DOHH2 (cell line): Measurements from ENCODE around the gene USP34.

Experiments used
- H3F3A ChIP-seq: fragments of 200-600 bp; sonication (generic), shearing (Covaris generic); 2 replicates; pipeline ENCODE4 v1.6.0; 2016; ENCODE audit warnings: antibody characterized with exemption, mild to moderate bottlenecking; ENCODE audit not compliant: control insufficient read depth, insufficient read depth
- H3K27ac ChIP-seq: fragments of 200-600 bp; sonication (generic); 2 replicates; pipeline ENCODE4 v1.5.1; 2014; ENCODE audit warnings: low read depth, mild to moderate bottlenecking, low read length, moderate library complexity
- H3K27me3 ChIP-seq: fragments of 200-600 bp; sonication (generic); 2 replicates; pipeline ENCODE4 v1.6.1; 2014; ENCODE audit warnings: mild to moderate bottlenecking, low read length, mixed read lengths; ENCODE audit not compliant: control insufficient read depth
- H3K36me3 ChIP-seq: fragments of 200-600 bp; sonication (generic); 2 replicates; pipeline ENCODE4 v1.6.1; 2014; ENCODE audit warnings: mild to moderate bottlenecking, low read length, moderate library complexity, mixed read lengths; ENCODE audit not compliant: control insufficient read depth
- H3K4me1 ChIP-seq: fragments of 200-600 bp; sonication (generic); 2 replicates; pipeline ENCODE4 v1.6.1; 2014; ENCODE audit warnings: mild to moderate bottlenecking, low read length, mixed read lengths; ENCODE audit not compliant: control insufficient read depth
- H3K4me2 ChIP-seq: fragments of 200-600 bp; sonication (generic); 2 replicates; pipeline ENCODE4 v1.6.0; 2014; ENCODE audit warnings: mild to moderate bottlenecking, low read length, moderate library complexity
- H3K4me3 ChIP-seq: fragments of 200-600 bp; sonication (generic); 2 replicates; pipeline ENCODE4 v1.5.1; 2014; ENCODE audit warnings: mild to moderate bottlenecking, low read length, mixed read lengths
- H3K79me2 ChIP-seq: fragments of 200-600 bp; sonication (generic); 2 replicates; pipeline ENCODE4 v1.6.1; 2014; ENCODE audit warnings: mild to moderate bottlenecking, low read length, mixed read lengths; ENCODE audit not compliant: control insufficient read depth
- H3K9me2 ChIP-seq: fragments of 200-600 bp; sonication (generic); replicated peaks from 2 replicates; pipeline ENCODE4 v1.6.1; 2014; ENCODE audit warnings: mild to moderate bottlenecking, low read length, mixed read lengths; ENCODE audit not compliant: control insufficient read depth
- H3K9me3 ChIP-seq: fragments of 200-600 bp; sonication (generic); 2 replicates; pipeline ENCODE4 v1.6.1; 2014; ENCODE audit warnings: antibody characterized with exemption, low read length, mixed read lengths; ENCODE audit not compliant: control insufficient read depth, insufficient read depth
- H4K20me1 ChIP-seq: fragments of 200-600 bp; sonication (generic); 2 replicates; pipeline ENCODE4 v1.6.0; 2014; ENCODE audit warnings: low read depth, mild to moderate bottlenecking, antibody characterized with exemption, low read length, moderate library complexity; ENCODE audit not compliant: control insufficient read depth, insufficient read depth
- EZH2phosphoT487 ChIP-seq: fragments of 200-600 bp; sonication (generic); IDR thresholded peaks from 2 replicates; pipeline ENCODE4 v1.6.1; 2017; ENCODE audit warnings: borderline replicate concordance, mild to moderate bottlenecking, antibody characterized with exemption, low read length, moderate library complexity, mixed read lengths
- TF ChIP-seq, protein P1 (sequence below): fragments of 200-600 bp; sonication (generic); IDR thresholded peaks from one replicate; pipeline ENCODE4 v1.5.1; 2014; ENCODE audit warnings: antibody characterized with exemption, mild to moderate bottlenecking, low read depth, low read length; ENCODE audit not compliant: poor library complexity, severe bottlenecking

Gene USP34

DNA sequence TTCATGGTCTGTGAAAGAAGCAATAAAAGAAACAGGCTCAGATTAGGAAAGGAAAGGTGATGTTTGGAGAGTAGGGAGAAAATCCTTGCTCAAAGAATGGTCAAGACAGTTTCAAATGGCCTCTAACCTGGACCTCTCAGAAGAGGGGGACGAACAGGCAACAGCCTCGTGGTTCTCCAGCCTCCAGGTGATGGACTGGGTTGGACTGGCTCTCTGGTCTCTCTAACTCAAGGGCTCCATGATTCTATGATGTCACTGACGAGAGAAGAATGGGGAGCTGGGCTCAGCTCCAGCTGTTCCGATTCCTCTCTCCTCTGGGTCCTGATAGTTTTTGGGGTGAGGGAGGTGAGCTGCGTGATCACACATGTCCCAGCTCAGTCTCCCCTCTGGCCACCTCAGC is 309.0 kb downstream of the USP34 start, which contains the start of gene C2orf74:
TSS of gene C2orf74 (plus strand) at position 301 of the 400 bp plus-strand sequence. CDS start 327 bp downstream, outside the sequence.
- peaks cover 9% of the 10 kb centered on the region for H3K4me1 ChIP-seq
- H3K36me3 ChIP-seq, result peaks cover 41% of the 10 kb centered on the region
- no peaks in the 10 kb centered on the region for H3K79me2 ChIP-seq
- H4K20me1 ChIP-seq, result no peaks in the 10 kb centered on the region
- no peaks in the 10 kb centered on the region for H3K9me2 ChIP-seq
- H3K9me3 ChIP-seq, result no peaks in the 10 kb centered on the region
- H3K4me2 ChIP-seq, result no peak within 1 kb of the TSS
- no peaks in the 10 kb centered on the region for H3F3A ChIP-seq
- TF ChIP-seq EZH2phosphoT487, result no peak
- TF ChIP-seq, protein P1, sequence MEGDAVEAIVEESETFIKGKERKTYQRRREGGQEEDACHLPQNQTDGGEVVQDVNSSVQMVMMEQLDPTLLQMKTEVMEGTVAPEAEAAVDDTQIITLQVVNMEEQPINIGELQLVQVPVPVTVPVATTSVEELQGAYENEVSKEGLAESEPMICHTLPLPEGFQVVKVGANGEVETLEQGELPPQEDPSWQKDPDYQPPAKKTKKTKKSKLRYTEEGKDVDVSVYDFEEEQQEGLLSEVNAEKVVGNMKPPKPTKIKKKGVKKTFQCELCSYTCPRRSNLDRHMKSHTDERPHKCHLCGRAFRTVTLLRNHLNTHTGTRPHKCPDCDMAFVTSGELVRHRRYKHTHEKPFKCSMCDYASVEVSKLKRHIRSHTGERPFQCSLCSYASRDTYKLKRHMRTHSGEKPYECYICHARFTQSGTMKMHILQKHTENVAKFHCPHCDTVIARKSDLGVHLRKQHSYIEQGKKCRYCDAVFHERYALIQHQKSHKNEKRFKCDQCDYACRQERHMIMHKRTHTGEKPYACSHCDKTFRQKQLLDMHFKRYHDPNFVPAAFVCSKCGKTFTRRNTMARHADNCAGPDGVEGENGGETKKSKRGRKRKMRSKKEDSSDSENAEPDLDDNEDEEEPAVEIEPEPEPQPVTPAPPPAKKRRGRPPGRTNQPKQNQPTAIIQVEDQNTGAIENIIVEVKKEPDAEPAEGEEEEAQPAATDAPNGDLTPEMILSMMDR, result no peak
- H3K27me3 ChIP-seq, result no peaks in the 10 kb centered on the region
- no peak within 1 kb of the TSS for H3K4me3 ChIP-seq
- H3K27ac ChIP-seq, result no peak within 1 kb of the TSS

DNA sequence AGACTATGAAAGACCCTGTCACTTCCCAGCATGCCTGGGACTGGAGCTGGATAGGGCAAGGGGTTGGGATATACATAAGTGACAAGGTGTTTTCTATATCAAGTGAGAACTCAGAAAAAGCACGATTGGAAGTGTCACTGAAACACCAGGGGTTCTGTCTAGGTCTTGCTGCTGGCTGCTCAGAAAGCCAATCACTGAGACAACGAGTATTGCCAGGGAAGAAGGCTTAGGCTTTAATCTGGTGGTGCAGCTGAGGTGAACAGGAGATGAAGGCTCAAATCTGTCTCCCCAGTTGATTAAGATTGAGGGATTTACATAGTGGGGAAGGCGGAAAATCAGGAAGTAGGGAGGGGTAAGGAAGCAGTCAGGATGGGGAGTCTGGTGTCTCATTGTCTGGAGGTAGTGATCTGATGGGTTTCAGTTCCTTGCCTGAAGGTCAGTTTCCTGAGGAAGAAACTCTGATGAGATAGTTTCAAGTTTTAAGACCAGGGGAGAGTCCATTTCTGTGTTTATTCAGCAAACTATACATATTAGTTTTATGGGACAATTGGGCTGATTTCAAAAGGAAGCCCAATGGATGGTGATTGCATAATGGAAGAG is 312.4 kb downstream of the USP34 start:
- H3K4me3 ChIP-seq, result no peak overlapping the region
- no peaks in the 10 kb centered on the region for H3K27me3 ChIP-seq
- H3K27ac ChIP-seq, result no peak overlapping the region
- no peaks in the 10 kb centered on the region for H4K20me1 ChIP-seq
- no peaks in the 10 kb centered on the region for H3K79me2 ChIP-seq
- peaks cover 24% of the 10 kb centered on the region for H3K36me3 ChIP-seq
- TF ChIP-seq EZH2phosphoT487, result no peak
- TF ChIP-seq, protein P1, result no peak
- H3K9me3 ChIP-seq, result no peaks in the 10 kb centered on the region
- no peak overlapping the region for H3K4me2 ChIP-seq
- no peaks in the 10 kb centered on the region for H3K9me2 ChIP-seq
- peaks cover 9% of the 10 kb centered on the region for H3K4me1 ChIP-seq
- H3F3A ChIP-seq, result no peaks in the 10 kb centered on the region

DNA sequence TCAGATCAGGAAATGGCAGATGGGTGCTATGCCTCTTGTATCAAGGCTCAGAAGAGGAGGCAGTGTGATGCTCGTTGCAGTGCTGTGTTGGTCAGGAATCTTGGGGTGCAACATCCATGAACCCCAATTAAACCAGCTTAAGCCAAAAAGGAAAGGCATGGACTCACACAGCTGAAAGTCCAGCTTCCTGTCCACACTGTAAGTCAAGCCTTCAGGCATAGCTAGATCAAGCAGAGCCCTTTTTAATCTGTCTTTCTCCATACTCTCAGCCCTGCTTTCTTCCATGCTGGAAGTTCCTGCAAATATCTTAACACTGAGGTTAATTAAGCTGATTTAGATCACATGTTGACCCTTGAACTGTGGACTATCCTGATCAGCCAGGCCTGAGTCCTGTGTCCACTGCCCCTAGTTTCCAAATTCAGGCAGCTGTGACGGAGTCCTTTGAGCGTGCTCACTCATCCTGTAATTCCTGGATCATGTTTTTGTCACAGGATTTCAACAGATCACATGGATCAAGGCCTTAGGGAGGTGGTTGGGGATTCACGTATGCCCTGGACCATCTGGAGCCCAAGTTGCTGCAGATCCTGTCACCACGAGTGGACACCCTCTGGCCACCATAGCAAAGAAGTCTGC is 313.4 kb downstream of the USP34 start:
- no peaks in the 10 kb centered on the region for H3F3A ChIP-seq
- H3K79me2 ChIP-seq, result no peaks in the 10 kb centered on the region
- no peaks in the 10 kb centered on the region for H3K9me2 ChIP-seq
- H3K36me3 ChIP-seq, result peaks cover 19% of the 10 kb centered on the region
- no peak overlapping the region for H3K4me3 ChIP-seq
- no peak for TF ChIP-seq EZH2phosphoT487
- TF ChIP-seq, protein P1, result no peak
- H3K27me3 ChIP-seq, result no peaks in the 10 kb centered on the region
- no peak overlapping the region for H3K4me2 ChIP-seq
- no peaks in the 10 kb centered on the region for H3K9me3 ChIP-seq
- no peak overlapping the region for H3K27ac ChIP-seq
- H3K4me1 ChIP-seq, result peaks cover 9% of the 10 kb centered on the region
- no peaks in the 10 kb centered on the region for H4K20me1 ChIP-seq
